ENCODE measurements around the gene ZMYND10. TPM values are rescaled to one million over a fixed set of nuclear protein-coding genes. Genes with fewer than 3 reads are reported as not detected.
A peak's percentile ranks its signal among the peaks of the same experiment; 100 is the strongest.

Gene ZMYND10
- total RNA-seq, 1 donor from 2014 or later: not detected

- DNase-seq: no peak
These were observed 43.2 kb downstream of the ZMYND10 start for GRCh38 chr3:50302095-50303012.

DNA sequence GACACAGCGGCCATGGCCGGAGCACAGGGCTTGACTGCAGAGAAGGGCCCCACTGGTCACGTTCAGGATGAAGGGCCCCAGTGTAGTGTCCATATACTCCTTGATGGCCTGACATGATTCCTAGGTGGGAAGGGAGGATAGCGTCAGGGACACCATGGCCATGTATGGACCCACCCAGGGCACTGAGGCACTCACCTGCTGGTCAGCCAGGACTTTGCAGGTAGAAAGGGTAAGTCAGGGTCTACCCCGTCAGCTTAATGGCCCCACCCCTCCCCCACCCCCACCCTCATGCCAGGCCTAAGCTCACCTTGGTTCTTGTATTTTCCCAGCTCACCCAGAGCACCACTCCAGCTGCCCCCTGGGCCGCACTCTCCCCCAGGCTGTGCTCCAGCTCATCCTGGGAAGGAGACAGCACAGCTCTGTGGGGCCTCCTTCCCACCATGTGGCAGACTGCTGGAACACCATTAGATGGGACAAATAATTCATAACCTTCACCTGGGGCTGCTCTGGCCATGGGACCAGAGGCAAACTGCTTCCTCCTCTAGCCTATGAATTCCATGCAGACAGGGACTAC, 44.8 kb downstream of the ZMYND10 start:
- no peak for DNase-seq

GRCh38 chr3:50299929-50300680, 45.4 kb downstream of the ZMYND10 start:
- DNase-seq: peak; percentile 42

DNA sequence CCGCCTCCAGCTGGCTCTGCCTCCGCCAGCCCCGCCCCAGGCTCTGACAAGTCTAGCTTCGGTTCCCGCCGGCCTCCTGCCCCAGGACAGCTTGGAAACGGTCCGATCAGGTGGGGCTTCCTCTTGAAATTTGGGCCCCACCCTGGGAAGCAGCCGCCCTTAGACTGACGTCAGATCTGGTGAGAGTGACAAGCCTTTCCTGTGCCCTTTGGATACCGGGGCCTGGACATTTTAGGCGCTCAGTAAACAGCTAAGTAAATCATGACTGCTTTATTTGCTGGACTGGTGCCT, 45.9 kb downstream of the ZMYND10 start:
- no peak for DNase-seq

- peak; percentile 100 for DNase-seq
These were observed 46.5 kb downstream of the ZMYND10 start, which contains the start of the genes HYAL3 and NAA80 for GRCh38 chr3:50298836-50299637. Gene HYAL3, minus strand, starts transcription at chr3:50299405. Its CDS starts 3,803 bp downstream, at chr3:50295602. Gene NAA80, minus strand, starts transcription at chr3:50299405. Its CDS starts 1,942 bp downstream, at chr3:50297463.

DNA sequence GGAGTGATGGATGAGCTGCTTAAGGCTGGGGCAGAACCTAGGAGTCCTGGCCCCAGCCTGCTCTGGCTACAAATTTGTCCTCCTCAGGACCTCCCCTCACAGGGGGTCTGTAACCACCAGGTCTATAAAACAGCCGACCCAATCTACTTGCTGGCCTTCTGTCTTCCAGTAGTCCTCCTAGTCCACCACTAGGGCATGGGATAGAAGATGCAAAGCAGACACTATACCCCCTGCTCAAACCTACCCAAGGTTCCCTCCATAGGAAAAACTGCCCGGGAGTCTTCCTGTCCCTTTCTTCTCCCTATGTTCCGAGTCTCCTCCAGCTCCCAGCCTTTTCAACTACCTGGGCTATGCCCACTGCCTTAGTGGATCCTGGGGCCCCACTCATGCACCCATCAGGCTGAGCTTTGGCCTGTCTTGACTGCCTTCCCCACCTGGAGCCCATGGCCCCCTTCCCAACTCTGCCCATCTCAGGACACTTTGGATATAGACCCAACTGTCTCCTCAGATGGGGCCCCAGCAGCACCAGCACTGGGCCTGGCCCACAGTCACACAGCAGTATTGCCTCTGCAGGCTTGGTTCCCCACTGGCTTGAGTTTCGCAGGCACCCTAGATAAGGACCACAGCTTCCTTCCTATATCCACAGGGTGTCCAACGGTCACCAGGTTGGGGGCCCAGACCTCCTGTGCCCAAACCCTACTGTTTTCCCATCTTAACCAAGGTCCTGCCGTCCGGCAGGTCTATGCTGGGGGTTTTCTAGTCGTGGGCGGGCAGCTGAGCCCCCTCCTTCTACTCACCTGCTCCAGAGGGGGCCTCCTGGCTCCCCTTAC, 47.4 kb downstream of the ZMYND10 start:
- DNase-seq: no peak

DNA sequence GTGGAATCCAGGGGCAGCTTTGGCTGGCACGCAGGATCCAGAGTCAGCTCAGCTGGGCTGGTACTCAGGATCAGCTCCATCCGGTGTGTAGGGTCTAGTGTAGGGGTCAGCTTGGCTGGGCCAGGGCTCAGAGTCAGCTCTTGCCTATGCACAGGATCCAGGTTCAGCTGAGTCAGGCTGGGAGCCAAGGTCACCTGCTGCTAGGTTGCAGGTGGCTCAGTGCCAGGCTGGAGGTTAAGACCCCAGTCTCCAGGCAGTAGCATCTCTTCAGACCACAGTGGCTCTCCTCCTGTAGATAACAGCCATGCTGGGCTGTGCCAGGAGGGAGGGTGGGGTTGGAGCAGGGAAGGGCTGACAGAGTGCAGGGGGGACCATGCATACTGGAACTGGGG, 48.2 kb downstream of the ZMYND10 start:
- no peak for DNase-seq

- DNase-seq: no peak
These were observed 48.7 kb downstream of the ZMYND10 start for GRCh38 chr3:50296721-50297383.

DNA sequence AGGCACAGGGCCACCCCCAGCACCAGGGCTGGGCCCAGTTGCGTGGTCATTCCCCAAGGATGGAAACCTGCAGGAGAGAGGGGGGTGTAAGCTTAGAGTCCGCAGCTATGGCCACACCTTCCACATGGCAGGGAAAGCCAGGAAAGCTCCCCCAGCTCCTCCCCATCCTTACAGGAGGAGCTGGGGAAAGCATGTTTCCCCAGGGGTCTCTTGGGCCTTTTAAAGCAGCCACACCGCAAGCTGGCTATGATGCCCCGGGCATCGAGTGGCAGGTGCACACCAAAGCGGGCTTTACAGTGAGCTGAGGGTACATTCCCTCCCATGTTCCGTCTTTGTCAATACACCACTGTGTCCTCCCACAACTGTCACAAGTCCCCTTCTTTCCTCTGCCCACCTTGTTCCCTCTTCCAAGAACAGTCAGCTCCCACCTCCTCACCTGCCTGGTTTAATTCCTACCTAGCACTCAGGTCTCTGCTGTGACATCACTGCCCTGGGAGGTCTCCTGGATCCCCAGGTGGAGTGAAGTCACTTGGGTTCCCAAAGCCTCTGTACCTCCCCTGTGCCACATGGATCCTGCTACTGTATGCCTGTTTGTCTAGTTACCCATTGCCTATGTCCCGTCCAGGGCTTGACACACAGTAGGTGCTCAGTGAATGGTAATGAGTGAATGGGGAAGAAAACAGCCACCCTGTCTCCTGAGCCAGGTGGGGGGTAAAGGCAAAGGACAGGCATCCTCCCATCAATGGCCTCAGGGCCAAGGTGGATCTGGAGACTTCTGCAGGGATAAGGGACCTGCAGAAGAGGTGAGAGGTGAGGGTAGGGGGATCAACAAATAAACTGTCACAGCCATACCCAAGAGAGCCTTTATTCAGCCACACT, 49.7 kb downstream of the ZMYND10 start:
- DNase-seq: no peak

- no peak for DNase-seq
These were observed 50.8 kb downstream of the ZMYND10 start for GRCh38 chr3:50294492-50295403.

DNA sequence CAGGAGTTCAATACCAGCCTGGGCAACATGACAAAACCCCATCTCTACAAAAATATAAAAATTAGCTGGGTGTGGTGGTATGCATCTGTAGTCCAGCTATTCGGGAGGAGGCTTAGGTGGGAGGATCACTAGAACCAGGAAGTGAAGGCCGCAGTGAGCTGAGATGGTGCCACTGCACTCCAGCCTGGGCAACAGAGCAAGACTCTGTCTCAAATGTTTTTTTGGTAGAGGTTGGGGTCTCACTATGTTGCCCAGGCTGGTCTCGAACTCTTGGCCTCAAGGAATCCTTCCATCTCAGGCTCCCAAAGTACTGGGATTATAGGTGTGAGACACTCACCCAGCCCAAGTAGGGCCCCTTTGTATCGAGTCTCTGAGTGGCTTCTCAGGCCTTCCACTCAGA, 51.4 kb downstream of the ZMYND10 start:
- no peak for DNase-seq

- no peak for DNase-seq
These were observed 52.3 kb downstream of the ZMYND10 start for GRCh38 chr3:50293079-50293801.

DNA sequence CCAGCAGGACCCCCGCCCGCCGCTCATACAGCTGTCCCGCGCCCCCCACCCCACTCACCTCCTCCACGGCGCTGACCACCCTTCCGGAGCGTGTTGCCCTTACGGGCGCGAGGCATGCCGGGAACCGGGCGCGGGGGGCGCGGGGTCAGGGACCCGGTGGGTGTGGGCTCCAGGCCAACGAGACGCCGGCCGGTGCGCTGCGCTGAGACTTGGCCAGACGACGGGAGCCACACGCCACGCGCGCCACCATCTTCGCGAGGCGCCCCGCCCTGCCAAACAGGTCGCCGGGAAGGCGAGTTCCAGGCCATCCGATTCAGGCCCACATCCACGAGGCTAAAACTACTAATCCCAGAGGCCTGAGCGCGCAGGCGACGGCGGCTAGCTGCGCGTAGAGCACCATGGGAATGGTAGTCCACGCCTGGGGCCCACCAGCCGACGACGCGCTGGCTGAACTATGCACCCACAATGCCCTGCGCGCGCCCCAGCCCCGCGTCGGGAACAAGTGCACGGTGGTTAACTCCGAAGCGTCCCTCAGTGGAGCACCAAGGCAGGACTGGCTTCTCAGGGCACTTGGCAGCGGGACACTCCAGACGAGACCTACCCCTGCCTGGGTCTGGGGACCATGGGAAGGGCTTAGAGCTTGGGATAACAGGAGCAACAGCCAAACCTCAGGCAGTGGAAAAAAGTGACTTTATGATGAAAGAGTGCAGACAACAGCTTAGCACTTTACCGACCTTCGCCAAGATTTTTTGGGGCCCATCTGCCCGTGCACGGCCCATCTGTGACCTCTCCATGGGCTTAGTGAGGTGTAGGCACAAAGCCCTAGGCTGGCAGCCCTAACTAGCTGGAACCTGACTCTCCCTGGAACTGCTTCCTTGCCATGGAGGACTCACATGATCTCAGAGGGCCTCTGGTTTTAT, 53.1 kb downstream of the ZMYND10 start, which contains the start of gene IFRD2:
Gene IFRD2 (minus strand): TSS at position 271 of the 920 bp plus-strand sequence. CDS start 155 bp downstream, at position 116.
- peak; percentile 99 for DNase-seq
